B cell (primary cell): Measurements from ENCODE around the gene MSN. TPM values are rescaled to one million over a fixed set of nuclear protein-coding genes. Genes with fewer than 3 reads are reported as not detected.

Source experiments
- ATAC-seq: fragments of 200-7000 bp; cut with Tn5 transposase; one replicate; pipeline ENCODE4 v1.10.0; 2021; ENCODE audit warnings: low read depth, mild to moderate bottlenecking, moderate number of reproducible peaks, moderate library complexity
- CTCF ChIA-PET: fragments of 350-600 bp; sonication (Branson Sonifier 250); formaldehyde crosslinking; loops from one replicate; lab custom pipeline; 2021; ENCODE audit warnings: antibody characterized with exemption, inconsistent platforms; lab: Charles Lee
- POLR2A ChIA-PET: fragments of 350-600 bp; sonication (Branson Sonifier 250); formaldehyde crosslinking; loops from one replicate; lab custom pipeline; 2021; ENCODE audit warnings: antibody characterized with exemption; lab: Charles Lee
- DNase-seq: peaks from one replicate; pipeline ENCODE4 v3.0.0; 2013
- H2AFZ ChIP-seq: 2 replicates; pipeline ENCODE4 v1.6.1; 2012; ENCODE audit warnings: mild to moderate bottlenecking, low read depth, low read length; ENCODE audit not compliant: insufficient read depth, poor library complexity, severe bottlenecking
- H3K27ac ChIP-seq, 2 donors: 1 replicate in 1 of 2; 2 replicates in 1 of 2; pipeline ENCODE4 v1.5.1; 2012 to 2013; ENCODE audit warnings: low read length in 2 of 2, mild to moderate bottlenecking in 2 of 2, moderate library complexity in 1 of 2
- H3K27me3 ChIP-seq, 4 experiments: fragments of 200-600 bp in 1 of 4; sonication (generic) in 1 of 4; replicated peaks in 1 of 4; 1 replicate in 2 of 4; 2 replicates in 2 of 4; pipeline versions ENCODE4 v1.6.1 to v1.7.0; 2013 to 2016; ENCODE audit warnings: low read length in 3 of 4, mild to moderate bottlenecking in 2 of 4, mixed read lengths in 1 of 4, moderate library complexity in 1 of 4; ENCODE audit not compliant: insufficient read depth in 4 of 4, control insufficient read depth in 3 of 4; ENCODE audit errors: control extremely low read depth in 1 of 4
- H3K36me3 ChIP-seq, 2 experiments: replicated peaks in 1 of 2; 1 replicate in 1 of 2; 2 replicates in 1 of 2; pipeline versions ENCODE4 v1.6.1 to v1.7.1; 2013; ENCODE audit warnings: low read length in 1 of 2; ENCODE audit not compliant: insufficient read depth in 2 of 2, control insufficient read depth in 1 of 2; ENCODE audit errors: control extremely low read depth in 1 of 2, extremely low read depth in 1 of 2
- H3K4me1 ChIP-seq, 2 donors: fragments of 200-600 bp in 1 of 2; sonication (generic) in 1 of 2; 1 replicate in 1 of 2; 2 replicates in 1 of 2; pipeline versions ENCODE4 v1.5.1 to v1.6.1; 2013 to 2017; ENCODE audit warnings: low read length in 2 of 2; ENCODE audit not compliant: control insufficient read depth in 2 of 2, insufficient read depth in 2 of 2
- H3K4me2 ChIP-seq: replicated peaks from 2 replicates; pipeline ENCODE3; 2012; ENCODE audit warnings: mild to moderate bottlenecking, low read depth, low read length; ENCODE audit not compliant: poor library complexity, severe bottlenecking
- H3K4me3 ChIP-seq, 5 experiments: fragments of 200-600 bp in 1 of 5; sonication (generic) in 1 of 5; 1 replicate in 3 of 5; 2 replicates in 2 of 5; pipeline versions ENCODE4 v1.5.1 to v1.7.0; 2011 to 2016; ENCODE audit warnings: low read length in 4 of 5, mild to moderate bottlenecking in 4 of 5, low read depth in 2 of 5, control low read depth in 1 of 5, moderate library complexity in 1 of 5; ENCODE audit not compliant: insufficient read depth in 1 of 5; ENCODE audit errors: control extremely low read depth in 1 of 5, extremely low read depth in 1 of 5
- H3K79me2 ChIP-seq: fragments of 200-600 bp; sonication (generic); one replicate; pipeline ENCODE4 v1.6.0; 2016; ENCODE audit warnings: low read length; ENCODE audit not compliant: control insufficient read depth, insufficient read depth
- H3K9ac ChIP-seq: fragments of 200-600 bp; sonication (generic); 2 replicates; pipeline ENCODE4 v1.6.1; 2017; ENCODE audit warnings: mild to moderate bottlenecking, low read length, moderate library complexity
- H3K9me3 ChIP-seq, 3 donors: one replicate each; pipeline versions ENCODE4 v1.6.1 to v1.7.1; 2013; ENCODE audit warnings: low read length in 2 of 3; ENCODE audit not compliant: control insufficient read depth in 2 of 3, insufficient read depth in 1 of 3; ENCODE audit errors: control extremely low read depth in 1 of 3
- H4K20me1 ChIP-seq: 2 replicates; pipeline ENCODE4 v1.6.0; 2012; ENCODE audit warnings: mild to moderate bottlenecking, low read length; ENCODE audit not compliant: insufficient read depth, control insufficient read depth, poor library complexity, severe bottlenecking
- H3K27ac Mint-ChIP-seq: one replicate; pipeline ENCODE4 v1.8.0; 2021; ENCODE audit warnings: mixed read lengths
- H3K27me3 Mint-ChIP-seq: one replicate; pipeline ENCODE4 v1.8.0; 2021; ENCODE audit warnings: mixed read lengths
- H3K4me1 Mint-ChIP-seq: one replicate; pipeline ENCODE4 v1.8.0; 2021; ENCODE audit warnings: mixed read lengths
- H3K4me3 Mint-ChIP-seq: one replicate; pipeline ENCODE4 v1.8.0; 2021; ENCODE audit warnings: mixed read lengths
- H3K9me3 Mint-ChIP-seq: one replicate; pipeline ENCODE4 v1.8.0; 2022; ENCODE audit warnings: mixed read lengths; ENCODE audit not compliant: insufficient read depth
- EZH2 ChIP-seq: IDR thresholded peaks from 2 replicates; pipeline ENCODE4 v1.6.1; 2012; ENCODE audit warnings: borderline replicate concordance, low read depth, mild to moderate bottlenecking, moderate library complexity, low read length; ENCODE audit not compliant: insufficient read depth, poor library complexity, severe bottlenecking
- WGBS: methylation state at CpG from one replicate; pipeline ENCODE4 v1.1.5; 2013; ENCODE audit warnings: missing lambda C conversion rate; ENCODE audit not compliant: insufficient coverage; 5-methylcytosine and 5-hydroxymethylcytosine counted together
- intact Hi-C: fragments of 100-400 bp; cut with micrococcal nuclease; formaldehyde crosslinking; loops from one replicate; pipeline ENCODE4 v1.10.0; 2022
- polyA plus RNA-seq: library from polyadenylated mRNA; depleted of rRNA; stranded (reverse); fragments of >200 nt; gene quantifications from 2 replicates; pipeline ENCODE4 v1.2.3, GENCODE V29; 2012
- total RNA-seq, 2 donors: library from RNA; stranded (reverse); fragments of 120-200 nt in 1 of 2; gene quantifications; 1 replicate in 1 of 2; 2 replicates in 1 of 2; pipeline versions ENCODE4 v1.2.3 to v1.2.4, GENCODE V29; 2013 to 2022
- TF ChIP-seq, protein P1 (sequence below): fragments of 200-600 bp; IDR thresholded peaks from one replicate; pipeline ENCODE4 v1.8.0; 2022; ENCODE audit warnings: antibody characterized with exemption, mild to moderate bottlenecking

The MSN gene
- total and polyA plus RNA-seq, 2 donors (not counting 1 experiment from before 2014, with no cell fraction given): 181 to 414 TPM

DNA sequence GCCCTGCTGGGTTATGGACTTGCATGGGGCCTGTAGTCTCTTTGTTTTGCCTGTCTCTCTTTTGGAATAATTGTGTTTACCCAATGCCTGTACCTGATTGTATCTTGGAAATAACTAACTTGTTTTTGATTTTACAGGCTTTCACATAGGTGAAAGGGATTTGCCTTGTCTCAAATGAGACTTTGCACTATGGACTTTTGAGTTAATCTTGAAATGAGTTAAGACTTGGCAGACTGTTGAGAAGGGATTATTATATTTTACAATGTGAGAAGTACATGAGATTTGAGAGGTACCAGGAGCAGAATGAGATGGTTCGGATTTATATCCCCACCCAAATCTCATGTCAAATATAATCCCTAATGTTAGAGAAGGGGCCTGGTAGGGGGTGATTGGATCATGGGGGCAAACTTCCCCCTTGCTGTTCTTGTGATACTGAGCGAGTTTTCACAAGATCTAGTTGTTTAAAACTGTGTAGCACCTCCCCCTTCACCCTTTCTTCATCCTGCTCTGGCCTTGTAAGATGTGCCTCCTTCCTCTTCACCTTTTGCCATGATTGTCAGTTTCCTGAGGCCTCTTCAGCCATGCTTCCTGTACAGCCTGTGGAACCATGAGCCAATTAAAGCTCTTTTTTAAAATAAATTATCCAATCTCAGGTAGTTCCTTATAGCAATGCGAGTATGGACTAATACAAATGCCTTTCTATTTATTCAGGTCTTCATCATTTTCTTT lies 102.3 kb downstream of the MSN start:
- CTCF ChIA-PET: no interaction called here
- Mint-ChIP-seq H3K27ac (no peak overlapping the region), H3K9me3 (no peaks in the 10 kb centered on the region), H3K27me3 (no peaks in the 10 kb centered on the region), H3K4me3 (no peak overlapping the region), H3K4me1 (peaks cover 19% of the 10 kb centered on the region)
- Histone ChIP-seq H3K9ac (no peak overlapping the region), H3K9me3 (peaks cover 0 to 7% (median 0%) of the 10 kb centered on the region in 3 donors), H3K4me3 (no peak overlapping the region), H3K4me1 (peaks cover 17% of the 10 kb centered on the region in 2 donors), H3K4me2 (no peak overlapping the region), H4K20me1 (no peaks in the 10 kb centered on the region), H3K36me3 (no peaks in the 10 kb centered on the region), H3K79me2 (no peaks in the 10 kb centered on the region), H3K27me3 (no peaks in the 10 kb centered on the region), H2AFZ (no peak overlapping the region), H3K27ac (no peak overlapping the region)
- DNase-seq (no peak), ATAC-seq (no peak)
- POLR2A ChIA-PET: no interaction called here
- intact Hi-C loops: no loop called here
- no CpG with 5 or more reads among the region's 3 CpGs for WGBS
- TF ChIP-seq, protein P1, sequence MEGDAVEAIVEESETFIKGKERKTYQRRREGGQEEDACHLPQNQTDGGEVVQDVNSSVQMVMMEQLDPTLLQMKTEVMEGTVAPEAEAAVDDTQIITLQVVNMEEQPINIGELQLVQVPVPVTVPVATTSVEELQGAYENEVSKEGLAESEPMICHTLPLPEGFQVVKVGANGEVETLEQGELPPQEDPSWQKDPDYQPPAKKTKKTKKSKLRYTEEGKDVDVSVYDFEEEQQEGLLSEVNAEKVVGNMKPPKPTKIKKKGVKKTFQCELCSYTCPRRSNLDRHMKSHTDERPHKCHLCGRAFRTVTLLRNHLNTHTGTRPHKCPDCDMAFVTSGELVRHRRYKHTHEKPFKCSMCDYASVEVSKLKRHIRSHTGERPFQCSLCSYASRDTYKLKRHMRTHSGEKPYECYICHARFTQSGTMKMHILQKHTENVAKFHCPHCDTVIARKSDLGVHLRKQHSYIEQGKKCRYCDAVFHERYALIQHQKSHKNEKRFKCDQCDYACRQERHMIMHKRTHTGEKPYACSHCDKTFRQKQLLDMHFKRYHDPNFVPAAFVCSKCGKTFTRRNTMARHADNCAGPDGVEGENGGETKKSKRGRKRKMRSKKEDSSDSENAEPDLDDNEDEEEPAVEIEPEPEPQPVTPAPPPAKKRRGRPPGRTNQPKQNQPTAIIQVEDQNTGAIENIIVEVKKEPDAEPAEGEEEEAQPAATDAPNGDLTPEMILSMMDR: no peak
- no peak for TF ChIP-seq EZH2

DNA sequence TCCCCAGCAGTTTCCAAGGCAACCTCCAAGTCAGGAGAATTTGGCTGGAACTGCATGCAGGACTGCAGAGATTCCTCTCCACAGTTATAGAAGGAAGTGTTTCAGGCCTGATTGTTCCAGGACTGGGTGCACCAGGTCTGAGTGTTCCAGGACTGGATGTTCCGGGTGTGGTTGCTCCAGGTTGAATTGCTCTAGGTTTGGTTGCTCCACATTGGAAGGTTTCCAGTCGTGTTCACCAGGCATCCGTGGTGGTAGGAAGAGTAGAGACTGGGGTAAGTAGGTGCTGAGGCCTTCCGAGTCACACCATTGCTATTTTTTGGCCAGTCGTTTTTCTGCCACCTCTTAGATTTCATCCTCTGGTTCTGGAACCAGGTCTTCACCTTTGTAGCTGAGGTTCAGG lies 105.4 kb downstream of the MSN start:
- Mint-ChIP-seq H3K27me3 (no peaks in the 10 kb centered on the region), H3K4me1 (peaks cover 19% of the 10 kb centered on the region), H3K9me3 (no peaks in the 10 kb centered on the region), H3K4me3 (no peak overlapping the region), H3K27ac (no peak overlapping the region)
- ATAC-seq (no peak), DNase-seq (no peak)
- Histone ChIP-seq H4K20me1 (no peaks in the 10 kb centered on the region), H3K27me3 (no peaks in the 10 kb centered on the region), H3K9me3 (peaks cover 0 to 7% (median 0%) of the 10 kb centered on the region in 3 donors), H2AFZ (no peak overlapping the region), H3K27ac (no peak overlapping the region), H3K36me3 (no peaks in the 10 kb centered on the region), H3K9ac (no peak overlapping the region), H3K4me2 (no peak overlapping the region), H3K4me3 (no peak overlapping the region), H3K4me1 (peaks cover 17% of the 10 kb centered on the region in 2 donors), H3K79me2 (no peaks in the 10 kb centered on the region)
- WGBS: 100% methylated on average over 1 of the region's 5 CpGs
- intact Hi-C loops: no loop called here
- CTCF ChIA-PET: no interaction called here
- POLR2A ChIA-PET: no interaction called here
- TF ChIP-seq EZH2: no peak
- TF ChIP-seq, protein P1: no peak
